NOMO-1 treated with DMSO at 0.1 percent for 48 hours (cell line): ENCODE data around the gene FAF1.
"Not testable (repeated sequence)": the region's sequence is repeated elsewhere in the genome, so short reads cannot be mapped to it uniquely, and the experiment has no call there.

Experiments used
- DNase-seq: peaks from one replicate; lab custom pipeline; 2025; ENCODE audit not compliant: unreplicated experiment; lab: John Stamatoyannopoulos, UW

Gene FAF1

GRCh38 chr1:50599546-50599945 is 360.5 kb downstream of the FAF1 start:
- no peak for DNase-seq

- no peak for DNase-seq
These were observed 364.2 kb downstream of the FAF1 start for GRCh38 chr1:50595874-50596273.

GRCh38 chr1:50593515-50593914 is 366.6 kb downstream of the FAF1 start:
- no peak for DNase-seq

GRCh38 chr1:50591598-50591997 is 368.5 kb downstream of the FAF1 start:
- no peak for DNase-seq

GRCh38 chr1:50582346-50582745 is 377.7 kb downstream of the FAF1 start:
- no peak for DNase-seq

- no peak for DNase-seq
These were observed 390.0 kb downstream of the FAF1 start for GRCh38 chr1:50570066-50570468.

- no peak for DNase-seq
These were observed 391.3 kb downstream of the FAF1 start for GRCh38 chr1:50568782-50569181.

- no peak for DNase-seq
These were observed 393.7 kb downstream of the FAF1 start for GRCh38 chr1:50566405-50566804.

GRCh38 chr1:50564417-50564816 is 395.6 kb downstream of the FAF1 start:
- no peak for DNase-seq

GRCh38 chr1:50562106-50562505 is 398.0 kb downstream of the FAF1 start:
- no peak for DNase-seq

- DNase-seq = no peak
These were observed 400.6 kb downstream of the FAF1 start for GRCh38 chr1:50559421-50559820.

- DNase-seq = no peak
These were observed 406.1 kb downstream of the FAF1 start for GRCh38 chr1:50553921-50554320.

GRCh38 chr1:50548243-50548642 is 411.8 kb downstream of the FAF1 start:
- no peak for DNase-seq

- DNase-seq = no peak
These were observed 417.7 kb downstream of the FAF1 start for GRCh38 chr1:50542362-50542761.

GRCh38 chr1:50538476-50538875 is 421.6 kb downstream of the FAF1 start:
- DNase-seq = no peak

- DNase-seq = no peak
These were observed 428.5 kb downstream of the FAF1 start for GRCh38 chr1:50531601-50532000.

- no peak for DNase-seq
These were observed 429.0 kb downstream of the FAF1 start for GRCh38 chr1:50531027-50531426.

- DNase-seq = no peak
These were observed 430.6 kb downstream of the FAF1 start for GRCh38 chr1:50529510-50529909.

GRCh38 chr1:50527987-50528320 is 432.1 kb downstream of the FAF1 start:
- DNase-seq = not testable (repeated sequence)

- no peak for DNase-seq
These were observed 432.6 kb downstream of the FAF1 start for GRCh38 chr1:50527249-50527986.

- no peak for DNase-seq
These were observed 433.6 kb downstream of the FAF1 start for GRCh38 chr1:50526431-50526830.

- no peak for DNase-seq
These were observed 436.5 kb downstream of the FAF1 start for GRCh38 chr1:50523548-50523947.

GRCh38 chr1:50522691-50523342 is 437.2 kb downstream of the FAF1 start:
- DNase-seq = no peak
